Nephron (organoid): ENCODE measurements around the gene KRTAP10-7.
A peak's percentile ranks its signal among the peaks of the same experiment; 100 is the strongest.
"Not testable (repeated sequence)": the region's sequence is repeated elsewhere in the genome, so short reads cannot be mapped to it uniquely, and the experiment has no call there.

Source experiments
- H3K27ac Mint-ChIP-seq, 3 experiments: 2 replicates each; pipeline ENCODE4 v1.8.0; 2020; ENCODE audit warnings: mixed read lengths in 3 of 3, mild to moderate bottlenecking in 2 of 3, moderate library complexity in 1 of 3
- H3K27me3 Mint-ChIP-seq: 2 replicates; pipeline ENCODE4 v1.8.0; 2021; ENCODE audit warnings: low read depth, mild to moderate bottlenecking, moderate library complexity, mixed read lengths
- H3K36me3 Mint-ChIP-seq: 2 replicates; pipeline ENCODE4 v1.8.0; 2020; ENCODE audit warnings: low read depth, mixed read lengths
- H3K4me1 Mint-ChIP-seq: 2 replicates; pipeline ENCODE4 v1.8.0; 2020; ENCODE audit warnings: mixed read lengths
- H3K4me3 Mint-ChIP-seq, 3 experiments: 2 replicates each; pipeline ENCODE4 v1.8.0; 2020; ENCODE audit warnings: mild to moderate bottlenecking in 3 of 3, mixed read lengths in 3 of 3, moderate library complexity in 2 of 3
- H3K9me3 Mint-ChIP-seq: 2 replicates; pipeline ENCODE4 v1.8.0; 2020; ENCODE audit warnings: mixed read lengths
- TF ChIP-seq, protein P1 (sequence below), 3 experiments: fragments of 200-600 bp; sonication (generic); IDR thresholded peaks; one replicate each; pipeline ENCODE4 v1.5.0; 2021; ENCODE audit warnings: antibody characterized with exemption in 3 of 3; ENCODE audit not compliant: unreplicated experiment in 3 of 3

The KRTAP10-7 gene

GRCh38 chr21:44643741-44644310, 43.4 kb downstream of the KRTAP10-7 start:
- no peak overlapping the region for H3K4me3 Mint-ChIP-seq
- H3K27ac Mint-ChIP-seq = no peak overlapping the region
- H3K27me3 Mint-ChIP-seq = peaks cover 16% of the 10 kb centered on the region
- TF ChIP-seq, protein P1, sequence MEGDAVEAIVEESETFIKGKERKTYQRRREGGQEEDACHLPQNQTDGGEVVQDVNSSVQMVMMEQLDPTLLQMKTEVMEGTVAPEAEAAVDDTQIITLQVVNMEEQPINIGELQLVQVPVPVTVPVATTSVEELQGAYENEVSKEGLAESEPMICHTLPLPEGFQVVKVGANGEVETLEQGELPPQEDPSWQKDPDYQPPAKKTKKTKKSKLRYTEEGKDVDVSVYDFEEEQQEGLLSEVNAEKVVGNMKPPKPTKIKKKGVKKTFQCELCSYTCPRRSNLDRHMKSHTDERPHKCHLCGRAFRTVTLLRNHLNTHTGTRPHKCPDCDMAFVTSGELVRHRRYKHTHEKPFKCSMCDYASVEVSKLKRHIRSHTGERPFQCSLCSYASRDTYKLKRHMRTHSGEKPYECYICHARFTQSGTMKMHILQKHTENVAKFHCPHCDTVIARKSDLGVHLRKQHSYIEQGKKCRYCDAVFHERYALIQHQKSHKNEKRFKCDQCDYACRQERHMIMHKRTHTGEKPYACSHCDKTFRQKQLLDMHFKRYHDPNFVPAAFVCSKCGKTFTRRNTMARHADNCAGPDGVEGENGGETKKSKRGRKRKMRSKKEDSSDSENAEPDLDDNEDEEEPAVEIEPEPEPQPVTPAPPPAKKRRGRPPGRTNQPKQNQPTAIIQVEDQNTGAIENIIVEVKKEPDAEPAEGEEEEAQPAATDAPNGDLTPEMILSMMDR (IDR thresholded peaks at IDR 0.05; ENCODE audit: unreplicated experiment in 3 of 3) = no peak
- peaks cover 53% of the 10 kb centered on the region for H3K9me3 Mint-ChIP-seq
- H3K36me3 Mint-ChIP-seq = peaks cover 11% of the 10 kb centered on the region
- H3K4me1 Mint-ChIP-seq = peaks cover 11% of the 10 kb centered on the region

GRCh38 chr21:44644878-44645277, 44.5 kb downstream of the KRTAP10-7 start:
- H3K36me3 Mint-ChIP-seq = peaks cover 11% of the 10 kb centered on the region
- TF ChIP-seq, protein P1 (IDR thresholded peaks at IDR 0.05; ENCODE audit: unreplicated experiment in 3 of 3) = no peak

GRCh38 chr21:44646366-44647221, 46.2 kb downstream of the KRTAP10-7 start, which contains the start of gene KRTAP10-11:
KRTAP10-11 (plus strand) TSS chr21:44646414; CDS start chr21:44646459, 45 bp downstream.
- not testable (repeated sequence) for H3K4me3 Mint-ChIP-seq
- H3K36me3 Mint-ChIP-seq = peaks cover 11% of the 10 kb centered on the region
- H3K27me3 Mint-ChIP-seq = peaks cover 12% of the 10 kb centered on the region
- peak within 1 kb of the TSS in 1 of 3 experiments; percentile 31 for H3K27ac Mint-ChIP-seq
- peaks cover 36% of the 10 kb centered on the region for H3K9me3 Mint-ChIP-seq
- peaks cover 11% of the 10 kb centered on the region for H3K4me1 Mint-ChIP-seq

More at GRCh38 chr21:44644878-44645277, 44.5 kb downstream of the KRTAP10-7 start:
- H3K27ac Mint-ChIP-seq = no peak overlapping the region
- H3K9me3 Mint-ChIP-seq = peaks cover 51% of the 10 kb centered on the region
- H3K4me3 Mint-ChIP-seq = no peak overlapping the region
- H3K4me1 Mint-ChIP-seq = peaks cover 11% of the 10 kb centered on the region
- H3K27me3 Mint-ChIP-seq = peaks cover 14% of the 10 kb centered on the region

DNA sequence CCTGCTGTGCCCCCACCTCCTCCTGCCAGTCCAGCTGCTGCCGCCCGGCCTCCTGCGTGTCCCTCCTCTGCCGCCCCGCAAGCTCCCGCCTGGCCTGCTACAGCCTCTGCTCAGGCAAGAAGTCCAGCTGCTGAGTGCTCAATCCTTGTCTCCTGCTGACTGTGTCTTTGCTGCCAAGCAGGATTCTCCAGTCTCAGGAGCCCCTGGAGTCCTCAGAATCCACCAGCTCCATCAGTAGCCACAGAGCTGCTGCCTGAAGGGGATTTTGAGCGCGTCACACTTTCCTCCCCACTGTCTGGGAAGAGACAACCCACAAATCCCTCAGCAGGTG, 46.8 kb downstream of the KRTAP10-7 start:
- H3K4me1 Mint-ChIP-seq = peaks cover 11% of the 10 kb centered on the region
- TF ChIP-seq, protein P1 (IDR thresholded peaks at IDR 0.05; ENCODE audit: unreplicated experiment in 3 of 3) = no peak
- H3K36me3 Mint-ChIP-seq = peaks cover 11% of the 10 kb centered on the region
- peaks cover 12% of the 10 kb centered on the region for H3K27me3 Mint-ChIP-seq
- no peak overlapping the region for H3K4me3 Mint-ChIP-seq
- H3K27ac Mint-ChIP-seq = peak overlapping the region in 1 of 3 experiments; percentile 31
- H3K9me3 Mint-ChIP-seq = peaks cover 33% of the 10 kb centered on the region

- Mint-ChIP-seq H3K27ac (no peak overlapping the region), H3K4me1 (peaks cover 11% of the 10 kb centered on the region), H3K4me3 (no peak overlapping the region), H3K36me3 (peaks cover 11% of the 10 kb centered on the region), H3K27me3 (peaks cover 18% of the 10 kb centered on the region), H3K9me3 (peaks cover 27% of the 10 kb centered on the region)
- TF ChIP-seq, protein P1 (IDR thresholded peaks at IDR 0.05; ENCODE audit: unreplicated experiment in 3 of 3) = no peak
Measured at GRCh38 chr21:44648557-44649311, 48.3 kb downstream of the KRTAP10-7 start.

- peaks cover 18% of the 10 kb centered on the region for H3K27me3 Mint-ChIP-seq
- no peak overlapping the region for H3K27ac Mint-ChIP-seq
- peaks cover 11% of the 10 kb centered on the region for H3K4me1 Mint-ChIP-seq
- peaks cover 8% of the 10 kb centered on the region for H3K36me3 Mint-ChIP-seq
- H3K4me3 Mint-ChIP-seq = no peak overlapping the region
- H3K9me3 Mint-ChIP-seq = peaks cover 22% of the 10 kb centered on the region
- TF ChIP-seq, protein P1 (IDR thresholded peaks at IDR 0.05; ENCODE audit: unreplicated experiment in 3 of 3) = no peak
Measured at GRCh38 chr21:44649521-44650100, 49.2 kb downstream of the KRTAP10-7 start.
